OCI-LY7 (cell line): ENCODE data around the gene UBA1. TPM values are rescaled to one million over a fixed set of nuclear protein-coding genes. Genes with fewer than 3 reads are reported as not detected.

Source experiments
- BruUV-seq: library from RNA; stranded (reverse); fragments of 400-500 nt; replicated peaks from 2 replicates; lab custom pipeline; 2021; lab: Mats Ljungman, UMichigan
- CTCF ChIA-PET: fragments of 300-600 bp; sonication (Branson Sonifier 250); formaldehyde crosslinking; loops from one replicate; lab custom pipeline; 2022; ENCODE audit warnings: antibody characterized with exemption; ENCODE audit not compliant: unreplicated experiment; lab: Charles Lee
- POLR2A ChIA-PET: fragments of 300-600 bp; sonication (Branson Sonifier 250); formaldehyde crosslinking; loops from one replicate; lab custom pipeline; 2022; ENCODE audit warnings: antibody characterized with exemption; lab: Charles Lee
- DNase-seq: peaks from one replicate; pipeline ENCODE4 v3.0.0-alpha.2; 2015; ENCODE audit warnings: low spot score
- H2AFZ ChIP-seq: fragments of 200-600 bp; sonication (generic), shearing (Covaris generic); 2 replicates; pipeline ENCODE4 v1.6.1; 2014; ENCODE audit warnings: mild to moderate bottlenecking, antibody characterized with exemption, low read length, moderate library complexity
- H3K27ac ChIP-seq: fragments of 200-600 bp; sonication (generic); 2 replicates; pipeline ENCODE4 v1.5.1; 2014; ENCODE audit warnings: mixed run types, low read depth, mild to moderate bottlenecking, moderate library complexity, low read length, inconsistent platforms; ENCODE audit not compliant: poor library complexity, severe bottlenecking
- H3K36me3 ChIP-seq: fragments of 200-600 bp; sonication (generic); 2 replicates; pipeline ENCODE4 v1.6.1; 2014; ENCODE audit warnings: mild to moderate bottlenecking, antibody characterized with exemption, low read length, moderate library complexity, mixed read lengths; ENCODE audit not compliant: insufficient read depth
- H3K4me1 ChIP-seq: fragments of 200-600 bp; sonication (generic); 2 replicates; pipeline ENCODE4 v1.5.1; 2014; ENCODE audit warnings: mild to moderate bottlenecking, low read length; ENCODE audit not compliant: insufficient read depth, poor library complexity, severe bottlenecking
- H3K4me2 ChIP-seq: fragments of 200-600 bp; sonication (generic); 2 replicates; pipeline ENCODE4 v1.6.1; 2014; ENCODE audit warnings: mild to moderate bottlenecking, low read length
- H3K4me3 ChIP-seq: fragments of 200-600 bp; sonication (generic); 2 replicates; pipeline ENCODE4 v1.5.1; 2014; ENCODE audit warnings: mild to moderate bottlenecking, low read depth, low read length; ENCODE audit not compliant: poor library complexity, severe bottlenecking
- H3K79me2 ChIP-seq: fragments of 200-600 bp; sonication (generic); 2 replicates; pipeline ENCODE4 v1.6.1; 2016; ENCODE audit warnings: low read depth, mild to moderate bottlenecking, low read length, moderate library complexity, mixed read lengths; ENCODE audit not compliant: insufficient read depth
- H3K9me2 ChIP-seq: fragments of 200-600 bp; sonication (generic); 2 replicates; pipeline ENCODE4 v1.6.1; 2016; ENCODE audit warnings: mild to moderate bottlenecking, low read length, mixed read lengths; ENCODE audit not compliant: insufficient read depth
- H3K9me3 ChIP-seq: fragments of 200-600 bp; sonication (generic); 2 replicates; pipeline ENCODE4 v1.6.1; 2014; ENCODE audit warnings: mild to moderate bottlenecking, mixed run types, low read length, mixed read lengths
- H4K20me1 ChIP-seq: fragments of 200-600 bp; sonication (generic); 2 replicates; pipeline ENCODE4 v1.6.1; 2014; ENCODE audit warnings: mild to moderate bottlenecking, antibody characterized with exemption, low read length, moderate library complexity, mixed read lengths; ENCODE audit not compliant: insufficient read depth
- EZH2phosphoT487 ChIP-seq: fragments of 200-600 bp; sonication (generic); IDR thresholded peaks from 2 replicates; pipeline ENCODE4 v1.6.1; 2018; ENCODE audit warnings: low read depth, borderline replicate concordance, mild to moderate bottlenecking, mixed run types, antibody characterized with exemption, low read length, moderate library complexity, mixed read lengths
- intact Hi-C: fragments of 100-400 bp; cut with micrococcal nuclease; formaldehyde crosslinking; loops from one replicate; pipeline ENCODE4 v1.10.0; 2022; ENCODE audit not compliant: unreplicated experiment
- total RNA-seq, 2 experiments: library from RNA; depleted of rRNA in 1 of 2; stranded (reverse); fragments of >200 nt in 1 of 2; shearing (Covaris generic) in 1 of 2; gene quantifications; 2 replicates each; pipeline ENCODE4 v1.2.3, GENCODE V29; 2014 to 2022
- TF ChIP-seq, protein P1 (sequence below): fragments of 200-600 bp; sonication (generic); conservative IDR thresholded peaks from 2 replicates; pipeline ENCODE4 v1.5.1; 2014; ENCODE audit warnings: mild to moderate bottlenecking, antibody characterized with exemption, low read length, moderate library complexity, mixed read lengths

Gene UBA1
- total RNA-seq, 2 experiments from 2014 or later: 169 to 294 TPM

- H3K27ac ChIP-seq: peak overlapping the region; percentile 93
- no peak for TF ChIP-seq EZH2phosphoT487
- TF ChIP-seq, protein P1, sequence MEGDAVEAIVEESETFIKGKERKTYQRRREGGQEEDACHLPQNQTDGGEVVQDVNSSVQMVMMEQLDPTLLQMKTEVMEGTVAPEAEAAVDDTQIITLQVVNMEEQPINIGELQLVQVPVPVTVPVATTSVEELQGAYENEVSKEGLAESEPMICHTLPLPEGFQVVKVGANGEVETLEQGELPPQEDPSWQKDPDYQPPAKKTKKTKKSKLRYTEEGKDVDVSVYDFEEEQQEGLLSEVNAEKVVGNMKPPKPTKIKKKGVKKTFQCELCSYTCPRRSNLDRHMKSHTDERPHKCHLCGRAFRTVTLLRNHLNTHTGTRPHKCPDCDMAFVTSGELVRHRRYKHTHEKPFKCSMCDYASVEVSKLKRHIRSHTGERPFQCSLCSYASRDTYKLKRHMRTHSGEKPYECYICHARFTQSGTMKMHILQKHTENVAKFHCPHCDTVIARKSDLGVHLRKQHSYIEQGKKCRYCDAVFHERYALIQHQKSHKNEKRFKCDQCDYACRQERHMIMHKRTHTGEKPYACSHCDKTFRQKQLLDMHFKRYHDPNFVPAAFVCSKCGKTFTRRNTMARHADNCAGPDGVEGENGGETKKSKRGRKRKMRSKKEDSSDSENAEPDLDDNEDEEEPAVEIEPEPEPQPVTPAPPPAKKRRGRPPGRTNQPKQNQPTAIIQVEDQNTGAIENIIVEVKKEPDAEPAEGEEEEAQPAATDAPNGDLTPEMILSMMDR: no peak
- H4K20me1 ChIP-seq: 0 out of 2 replicates have a peak, but pooled peaks cover 10% of the 10 kb centered on the region
- POLR2A ChIA-PET: interaction anchor here (1.0 kb wide), 1 partner anchor 17 kb away, joined by 3 read pairs; no protein-coding TSS in a partner anchor
- DNase-seq: no peak
- no peaks in the 10 kb centered on the region for H3K9me3 ChIP-seq
- CTCF ChIA-PET: no interaction called here
- H3K36me3 ChIP-seq: peaks cover 43% of the 10 kb centered on the region
- BruUV-seq: no TSS peak
- peak overlapping the region; percentile 95 for H3K4me3 ChIP-seq
- H3K79me2 ChIP-seq: peaks cover 73% of the 10 kb centered on the region
- H3K4me2 ChIP-seq: peak overlapping the region; percentile 86
- peaks cover 20% of the 10 kb centered on the region for H3K4me1 ChIP-seq
- intact Hi-C loops: no loop called here
- H2AFZ ChIP-seq: no peak overlapping the region
- no peaks in the 10 kb centered on the region for H3K9me2 ChIP-seq
Observed at GRCh38 chrX:47146121-47146935, 47.3 kb upstream of the UBA1 start.

- peak overlapping the region; percentile 86 for H3K4me2 ChIP-seq
- BruUV-seq: no TSS peak
- peaks cover 82% of the 10 kb centered on the region for H3K79me2 ChIP-seq
- no peaks in the 10 kb centered on the region for H3K9me3 ChIP-seq
- peak overlapping the region; percentile 95 for H3K4me3 ChIP-seq
- H3K36me3 ChIP-seq: peaks cover 45% of the 10 kb centered on the region
- H3K4me1 ChIP-seq: peaks cover 25% of the 10 kb centered on the region
- ChIA-PET POLR2A (interaction anchor here (1.0 kb wide), 1 partner anchor 17 kb away, joined by 3 read pairs; no protein-coding TSS in a partner anchor), CTCF (no interaction called here)
- TF ChIP-seq, protein P1: no peak
- no peak for TF ChIP-seq EZH2phosphoT487
- no peaks in the 10 kb centered on the region for H3K9me2 ChIP-seq
- intact Hi-C loops: no loop called here
- no peak overlapping the region for H3K27ac ChIP-seq
- no peak for DNase-seq
- no peak overlapping the region for H2AFZ ChIP-seq
- peaks cover 10% of the 10 kb centered on the region; the same call in 1 of the 2 replicates for H4K20me1 ChIP-seq
Observed at GRCh38 chrX:47146936-47147859, 46.4 kb upstream of the UBA1 start.
